ENCODE data around the gene WNT7B. TPM values are rescaled to one million over a fixed set of nuclear protein-coding genes. Genes with fewer than 3 reads are reported as not detected.
A peak's percentile ranks its signal among the peaks of the same experiment; 100 is the strongest.

Gene WNT7B
- total RNA-seq, 2 donors from 2014 or later: 7.5 to 7.7 TPM

GRCh38 chr22:45915841-45916240, 61.1 kb downstream of the WNT7B start:
- intact Hi-C loops (cut with DNase I): no loop called here
- Histone ChIP-seq H3K4me1 (replicated peaks) (peaks cover 13% of the 10 kb centered on the region), H3K9me3 (no peaks in the 10 kb centered on the region), H3K27ac (no peak overlapping the region), H3K36me3 (no peaks in the 10 kb centered on the region), H3K27me3 (replicated peaks; ENCODE audit: insufficient read depth) (no peaks in the 10 kb centered on the region), H3K4me3 (no peak overlapping the region)
- 87% methylated on average over 16 of the region's 16 CpGs for WGBS
- no peak for DNase-seq (ENCODE audit: low spot score)
- no peak for TF ChIP-seq POLR2A (IDR thresholded peaks at IDR 0.05)
- TF ChIP-seq CTCF (IDR thresholded peaks at IDR 0.05): no peak
- no peak for TF ChIP-seq POLR2AphosphoS5 (IDR thresholded peaks at IDR 0.05)

- intact Hi-C loops (cut with DNase I): no loop called here
- Histone ChIP-seq H3K36me3 (no peaks in the 10 kb centered on the region), H3K9me3 (no peaks in the 10 kb centered on the region), H3K4me3 (no peak overlapping the region), H3K27me3 (replicated peaks; ENCODE audit: insufficient read depth) (no peaks in the 10 kb centered on the region), H3K4me1 (replicated peaks) (peaks cover 13% of the 10 kb centered on the region), H3K27ac (no peak overlapping the region)
- DNase-seq (ENCODE audit: low spot score): no peak
- WGBS: 100% methylated on average over 2 of the region's 2 CpGs
- TF ChIP-seq POLR2A (IDR thresholded peaks at IDR 0.05) (no peak), CTCF (IDR thresholded peaks at IDR 0.05) (no peak), POLR2AphosphoS5 (IDR thresholded peaks at IDR 0.05) (no peak)
Measured at GRCh38 chr22:45915151-45915550, 61.8 kb downstream of the WNT7B start.

GRCh38 chr22:45914309-45914708, 62.7 kb downstream of the WNT7B start:
- no peaks in the 10 kb centered on the region for H3K36me3 ChIP-seq
- H3K9me3 ChIP-seq: no peaks in the 10 kb centered on the region
- 93% methylated on average over 2 of the region's 2 CpGs for WGBS
- H3K27ac ChIP-seq: no peak overlapping the region
- no peak for TF ChIP-seq POLR2AphosphoS5 (IDR thresholded peaks at IDR 0.05)
- TF ChIP-seq POLR2A (IDR thresholded peaks at IDR 0.05): no peak
- no peak for TF ChIP-seq CTCF (IDR thresholded peaks at IDR 0.05)
- intact Hi-C loops (cut with DNase I): no loop called here
- no peak for DNase-seq (ENCODE audit: low spot score)
- no peak overlapping the region for H3K4me3 ChIP-seq
- peaks cover 6% of the 10 kb centered on the region for H3K4me1 ChIP-seq (replicated peaks)
- no peaks in the 10 kb centered on the region for H3K27me3 ChIP-seq (replicated peaks; ENCODE audit: insufficient read depth)

- no peak overlapping the region for H3K4me3 ChIP-seq
- no peaks in the 10 kb centered on the region for H3K36me3 ChIP-seq
- H3K27me3 ChIP-seq (replicated peaks; ENCODE audit: insufficient read depth): no peaks in the 10 kb centered on the region
- TF ChIP-seq POLR2AphosphoS5 (IDR thresholded peaks at IDR 0.05): no peak
- 71% methylated on average over 6 of the region's 6 CpGs for WGBS
- no peak overlapping the region for H3K27ac ChIP-seq
- no peaks in the 10 kb centered on the region for H3K4me1 ChIP-seq (replicated peaks)
- no peaks in the 10 kb centered on the region for H3K9me3 ChIP-seq
- intact Hi-C loops (cut with DNase I): no loop called here
- DNase-seq (ENCODE audit: low spot score): no peak
Measured at GRCh38 chr22:45912910-45913309, 64.1 kb downstream of the WNT7B start.

GRCh38 chr22:45911601-45912271, 65.2 kb downstream of the WNT7B start:
- TF ChIP-seq POLR2A (IDR thresholded peaks at IDR 0.05) (no peak), CTCF (IDR thresholded peaks at IDR 0.05) (peak in 1 of 4 experiments; percentile 25), POLR2AphosphoS5 (IDR thresholded peaks at IDR 0.05) (peak; percentile 68)
- intact Hi-C loops (cut with DNase I): no loop called here

More at GRCh38 chr22:45911601-45912271, 65.2 kb downstream of the WNT7B start:
- Histone ChIP-seq H3K4me1 (replicated peaks) (no peaks in the 10 kb centered on the region), H3K4me3 (no peak overlapping the region), H3K36me3 (no peaks in the 10 kb centered on the region), H3K27me3 (replicated peaks; ENCODE audit: insufficient read depth) (no peaks in the 10 kb centered on the region), H3K27ac (no peak overlapping the region), H3K9me3 (no peaks in the 10 kb centered on the region)
- peak; percentile 80 for DNase-seq (ENCODE audit: low spot score)
- 44% methylated on average over 27 of the region's 27 CpGs for WGBS
